Muscle of back (tissue), 11 donors: Measurements from ENCODE around the gene MGAT4D. TPM values are rescaled to one million over a fixed set of nuclear protein-coding genes. Genes with fewer than 3 reads are reported as not detected.
"Not testable (repeated sequence)": the region's sequence is repeated elsewhere in the genome, so short reads cannot be mapped to it uniquely, and the experiment has no call there.

Source experiments
- DNase-seq, 3 donors: peaks; one replicate each; pipeline versions ENCODE4 v3.0.0 to v3.0.0-alpha.2; 2013
- polyA plus RNA-seq, 10 donors: library from polyadenylated mRNA; unstranded; fragments of 120-200 nt; gene quantifications; one replicate each; pipeline ENCODE4 v1.2.1, GENCODE V29; 2013; ENCODE audit not compliant: insufficient read length in 10 of 10

The MGAT4D gene
- polyA plus RNA-seq, 10 donors = not detected

DNA sequence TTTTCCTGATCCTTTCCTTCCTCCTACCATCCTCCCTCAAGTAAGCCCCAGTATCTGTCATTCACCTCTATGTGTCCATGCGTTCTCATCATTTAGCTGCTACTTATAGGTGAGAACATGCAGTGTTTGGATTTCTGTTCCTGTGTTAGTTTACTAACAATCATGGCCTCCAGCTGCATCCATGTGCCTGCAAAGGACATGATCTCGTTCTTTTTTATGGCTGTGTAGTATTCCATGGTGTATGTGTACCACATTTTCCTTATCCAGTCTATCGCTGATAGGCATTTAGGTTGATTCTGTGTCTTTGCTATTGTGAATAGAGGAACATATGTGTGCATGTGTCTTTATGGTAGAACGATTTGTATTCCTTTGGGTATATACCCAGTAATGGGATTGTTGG lies 53.7 kb downstream of the MGAT4D start:
- not testable (repeated sequence) for DNase-seq

DNA sequence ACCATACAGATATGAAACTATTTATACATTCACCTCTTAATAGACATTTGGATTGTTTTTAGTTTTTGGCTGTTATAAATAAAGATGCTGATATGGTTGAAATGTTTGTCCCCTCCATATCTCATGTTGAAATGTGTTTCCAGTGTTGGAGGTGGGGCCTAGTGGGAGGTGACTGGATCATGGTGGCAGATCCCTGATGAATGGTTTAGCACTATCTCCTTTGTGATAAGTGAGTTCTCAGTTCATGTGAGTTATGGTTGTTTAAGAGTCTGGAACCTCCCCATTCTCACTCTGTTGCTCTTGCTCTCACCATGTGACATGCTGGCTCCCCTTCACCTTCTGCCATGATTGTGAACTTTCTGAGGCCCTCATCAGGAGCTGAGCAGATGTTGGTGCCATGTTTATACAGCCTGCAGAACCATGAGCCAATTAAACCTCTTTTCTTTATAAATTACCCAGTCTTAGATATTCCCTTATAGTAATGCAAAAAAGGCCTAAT lies 58.4 kb downstream of the MGAT4D start:
- DNase-seq = no peak

DNA sequence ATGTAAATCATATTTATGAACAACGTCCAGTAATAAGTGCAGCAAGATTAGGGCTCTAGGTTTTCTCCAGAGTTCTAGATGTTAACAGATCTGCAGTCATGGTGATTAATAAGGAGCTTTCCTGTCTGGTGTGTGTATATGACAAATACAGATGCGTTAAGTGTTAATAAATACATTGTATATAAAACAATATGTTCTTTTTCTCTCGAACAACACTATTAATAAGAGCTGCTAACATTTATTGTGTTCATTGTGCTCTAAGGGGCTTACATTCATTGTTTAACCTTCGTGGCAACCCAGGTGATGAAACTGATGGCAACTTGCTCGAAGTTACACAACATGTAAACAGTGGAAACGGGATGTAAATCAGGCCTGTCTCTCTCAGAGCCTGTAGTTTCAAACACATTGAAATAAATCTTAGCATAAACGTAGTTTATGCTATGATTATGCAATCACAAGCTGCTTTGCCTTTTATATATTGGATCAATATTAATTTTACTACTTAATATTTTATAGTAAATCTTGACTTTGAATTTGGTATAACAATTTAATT lies 70.1 kb downstream of the MGAT4D start:
- DNase-seq = peak in 1 of 3 donors; percentile 6

DNA sequence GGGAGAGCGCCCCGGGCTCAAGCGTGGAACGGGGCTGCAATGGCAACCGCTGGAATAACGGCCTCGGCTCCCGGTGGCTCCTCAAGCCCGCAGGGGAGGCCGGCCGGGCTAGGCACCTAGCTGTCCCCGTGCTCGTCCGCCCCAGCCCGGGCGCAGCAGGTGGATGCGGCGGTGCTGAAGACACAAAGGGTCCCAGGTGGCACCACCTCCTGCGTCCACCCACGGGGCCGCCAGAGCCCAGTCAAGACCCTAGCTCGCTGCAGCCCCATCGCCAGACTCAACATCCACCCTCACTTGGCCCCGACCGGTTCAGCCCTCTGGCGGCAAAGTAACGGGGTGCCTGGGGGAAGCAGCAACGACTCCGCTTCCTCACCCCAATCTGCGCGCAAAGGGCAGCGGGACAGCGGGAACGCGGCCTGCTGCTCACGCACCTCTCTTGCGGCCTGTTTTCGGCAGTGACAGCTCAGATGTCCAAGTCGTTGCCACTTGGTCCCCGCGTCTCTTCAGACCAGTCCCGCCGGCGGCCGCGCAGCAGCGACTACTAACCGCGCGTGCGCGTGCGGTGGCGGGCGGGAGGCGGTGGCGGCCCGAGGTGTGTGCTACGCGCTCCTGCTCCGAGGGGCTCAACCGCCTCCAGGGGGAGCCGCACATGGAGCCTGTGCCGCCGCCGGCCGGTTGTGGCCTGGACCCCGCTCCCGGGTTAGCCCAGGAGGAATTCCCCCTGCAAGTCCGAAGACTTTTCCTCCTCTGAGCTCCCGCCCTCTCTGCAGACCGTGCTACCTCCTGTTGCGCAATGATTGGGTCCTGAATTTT lies 70.8 kb downstream of the MGAT4D start, which contains the start of gene CLGN:
Gene CLGN, minus strand, starts transcription at position 543 of the 813 bp plus-strand sequence. CDS start 14,570 bp downstream, outside the sequence.
- peak; percentile 55 to 86 (median 68) for DNase-seq

DNA sequence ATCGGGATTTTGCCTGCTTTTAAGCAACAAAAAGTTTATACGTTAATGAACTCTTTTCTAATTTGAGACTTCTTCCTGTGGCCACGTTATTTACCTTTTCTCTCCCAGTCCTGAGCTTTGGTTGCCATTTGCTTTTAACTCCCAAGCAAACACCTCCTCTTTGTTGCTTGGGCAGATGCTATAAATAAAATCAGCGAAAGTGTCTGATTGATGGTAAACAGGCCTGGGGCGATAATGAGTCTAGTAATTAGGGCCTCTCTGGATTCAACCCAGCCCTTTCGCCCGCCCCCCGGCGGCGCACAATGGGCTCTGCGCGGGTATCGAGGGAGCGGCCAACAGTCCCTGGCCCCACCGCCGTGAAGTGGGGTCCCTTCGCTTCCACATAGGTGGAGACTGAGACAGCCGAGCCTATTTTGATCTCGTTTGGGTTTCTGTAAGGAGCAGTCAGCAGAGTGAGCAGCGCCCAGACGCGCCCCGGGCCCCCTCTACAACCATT lies 71.4 kb downstream of the MGAT4D start:
- DNase-seq = no peak

DNA sequence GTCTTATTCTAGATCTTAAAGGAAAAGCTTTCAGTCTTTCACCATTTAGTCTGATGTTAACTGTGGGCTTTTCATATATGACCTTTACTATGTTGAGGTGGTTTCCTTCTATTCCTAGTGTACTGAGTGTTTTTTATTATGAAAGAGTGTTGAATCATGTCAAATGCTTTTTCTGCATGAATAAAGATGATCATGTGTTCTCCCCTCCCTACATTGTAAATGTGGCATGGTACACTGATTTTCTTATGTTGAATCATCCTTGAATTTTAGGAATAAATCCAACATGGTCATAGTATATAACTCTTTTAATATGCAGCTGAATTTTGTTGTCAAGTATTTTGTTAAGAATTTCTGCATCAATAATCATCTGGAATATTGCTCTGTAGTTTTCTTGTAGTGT lies 75.0 kb downstream of the MGAT4D start:
- no peak for DNase-seq

DNA sequence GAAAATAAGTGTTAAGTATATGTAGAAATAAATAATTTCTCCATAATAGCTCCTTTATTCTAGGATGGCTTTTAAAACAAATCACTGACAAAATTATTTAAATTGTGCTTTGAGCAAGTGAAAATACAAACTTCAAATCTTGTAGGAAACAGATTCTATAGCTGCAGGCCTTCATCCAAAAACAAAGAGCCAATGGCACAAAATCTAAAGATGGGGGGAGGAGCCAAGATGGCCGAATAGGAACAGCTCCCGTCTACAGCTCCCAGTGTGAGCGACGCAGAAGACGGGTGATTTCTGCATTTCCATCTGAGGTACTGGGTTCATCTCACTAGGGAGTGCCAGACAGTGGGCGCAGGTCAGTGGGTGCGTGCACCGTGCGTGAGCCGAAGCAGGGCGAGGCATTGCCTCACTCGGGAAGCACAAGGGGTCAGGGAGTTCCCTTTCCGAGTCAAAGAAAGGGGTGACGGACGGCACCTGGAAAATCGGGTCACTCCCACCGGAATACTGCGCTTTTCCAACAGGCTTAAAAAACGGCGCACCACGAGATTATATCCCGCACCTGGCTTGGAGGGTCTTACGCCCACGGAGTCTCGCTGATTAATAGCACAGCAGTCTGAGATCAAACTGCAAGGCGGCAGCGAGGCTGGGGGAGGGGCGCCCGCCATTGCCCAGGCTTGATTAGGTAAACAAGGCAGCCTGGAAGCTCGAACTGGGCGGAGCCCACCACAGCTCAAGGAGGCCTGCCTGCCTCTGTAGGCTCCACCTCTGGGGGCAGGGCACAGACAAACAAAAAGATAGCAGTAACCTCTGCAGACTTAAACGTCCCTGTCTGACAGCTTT lies 84.7 kb downstream of the MGAT4D start:
- DNase-seq = not testable (repeated sequence)

DNA sequence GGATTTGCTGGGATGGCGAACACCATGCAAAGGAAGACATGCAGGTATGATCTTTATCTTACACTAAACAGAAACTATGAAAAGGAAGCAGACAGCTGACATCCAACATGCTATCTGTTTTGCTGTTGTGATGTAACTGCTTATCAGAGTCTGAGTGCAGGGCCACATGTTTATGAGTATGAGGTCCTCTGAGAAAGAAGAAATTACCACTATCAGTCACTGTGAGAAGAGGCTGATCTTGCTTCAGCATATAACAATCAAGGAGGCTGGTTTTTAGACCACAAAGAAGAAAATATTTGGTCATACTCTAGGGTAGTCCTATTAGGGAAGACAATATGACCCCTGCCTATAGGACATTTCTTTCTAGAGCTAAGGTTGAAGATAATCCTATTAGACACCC lies 89.1 kb downstream of the MGAT4D start:
- DNase-seq = no peak

DNA sequence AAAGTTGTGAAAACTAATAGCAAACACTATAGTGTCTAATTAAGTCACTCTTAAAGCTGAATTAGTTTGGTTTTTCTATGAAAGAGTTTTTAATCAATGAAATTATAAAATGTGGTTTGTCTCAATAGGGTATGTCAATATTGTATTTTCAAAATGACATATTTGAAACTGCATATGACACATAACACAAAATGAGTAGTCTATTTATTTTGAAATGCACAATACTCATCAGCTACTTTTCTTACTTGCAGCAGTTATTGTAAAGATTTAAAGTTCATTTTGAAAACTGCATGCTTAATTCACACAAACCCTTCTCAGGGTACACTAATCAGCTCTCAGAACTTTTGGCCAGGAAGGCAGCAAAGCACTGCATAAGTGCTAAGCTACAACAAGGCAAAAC lies 91.8 kb downstream of the MGAT4D start:
- DNase-seq = no peak

DNA sequence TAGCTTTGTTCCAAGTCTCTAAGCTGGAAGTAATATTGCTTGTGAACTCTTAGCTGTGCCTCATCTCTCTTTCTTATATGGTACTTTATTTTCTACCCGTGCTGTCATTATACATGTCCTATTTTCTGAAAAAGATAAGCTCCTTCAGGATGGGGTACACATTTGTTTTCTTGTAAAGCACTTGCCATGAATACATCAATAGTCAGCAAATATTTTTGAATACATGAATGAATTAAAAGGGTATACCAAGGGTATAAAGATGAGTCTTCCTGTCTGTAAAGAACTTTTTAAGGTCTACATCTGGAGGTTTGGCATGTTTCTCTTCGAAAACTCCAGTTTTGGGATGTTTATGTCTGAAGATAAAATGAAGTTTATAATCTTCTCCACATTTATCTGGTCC lies 98.0 kb downstream of the MGAT4D start:
- DNase-seq = no peak

DNA sequence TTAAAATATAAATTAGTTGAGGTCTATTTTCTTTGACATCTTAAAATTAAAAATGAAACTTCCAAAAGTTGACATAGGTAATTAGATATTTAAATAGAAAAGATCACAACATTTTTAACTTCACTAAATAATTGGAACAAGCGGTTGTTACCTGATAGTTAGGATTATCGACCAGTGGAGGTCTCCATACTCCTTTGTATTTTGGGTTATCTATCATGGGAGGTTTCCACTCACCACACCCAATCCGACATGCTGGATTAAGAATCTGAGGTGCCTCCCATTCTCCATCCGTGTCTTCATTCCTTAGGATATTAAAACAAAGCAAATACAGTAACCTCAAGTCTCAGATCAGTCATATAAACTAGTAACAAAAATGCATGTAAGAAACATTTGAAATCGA lies 102.4 kb downstream of the MGAT4D start:
- no peak for DNase-seq

Other genes starting within 250 kb of the MGAT4D start
- gene SCOC, start 124.6 kb downstream of the MGAT4D start, polyA plus RNA-seq = 10 to 100 TPM; 43.5 to 55.7 (median 50.3) TPM
- 1 to 10 TPM; 1.3 to 3.2 (median 2.4) TPM for gene CLGN, start 70.6 kb downstream of the MGAT4D start, polyA plus RNA-seq
- gene ELMOD2, start 25.9 kb upstream of the MGAT4D start, polyA plus RNA-seq = 10 to 100 TPM; 17.8 to 29.1 (median 24.0) TPM
- gene UCP1, start 70.7 kb upstream of the MGAT4D start, polyA plus RNA-seq = under 1 TPM in 1 of 10 donors, not detected in 9; 0.26 TPM